GM12865 (cell line): ENCODE measurements around the gene RLN3.
"Not testable (repeated sequence)": the region's sequence is repeated elsewhere in the genome, so short reads cannot be mapped to it uniquely, and the experiment has no call there.

Experiments used
- DNase-seq: peaks from one replicate; pipeline ENCODE4 v3.0.0; 2010; ENCODE audit warnings: low read depth
- H3K4me3 ChIP-seq: 2 replicates; pipeline ENCODE4 v1.5.1; 2011; ENCODE audit warnings: mild to moderate bottlenecking, low read depth, low read length, control low read depth
- CTCF ChIP-seq: IDR thresholded peaks from 2 replicates; pipeline ENCODE4 v1.5.1; 2011; ENCODE audit warnings: low read length, control low read depth, low read depth, inconsistent platforms; ENCODE audit not compliant: insufficient read depth; ENCODE audit errors: missing control alignments

RLN3 gene

GRCh38 chr19:14050512-14050911, 22.6 kb downstream of the RLN3 start:
- TF ChIP-seq CTCF = no peak
- H3K4me3 ChIP-seq = no peak overlapping the region
- DNase-seq = no peak

GRCh38 chr19:14050961-14051360, 23.0 kb downstream of the RLN3 start:
- DNase-seq, H3K4me3 ChIP-seq: not testable (repeated sequence)

- no peak for DNase-seq
- TF ChIP-seq CTCF = no peak
- H3K4me3 ChIP-seq = no peak overlapping the region
Measured at GRCh38 chr19:14051980-14052379, 24.0 kb downstream of the RLN3 start.

- no peak overlapping the region for H3K4me3 ChIP-seq
- DNase-seq = no peak
- no peak for TF ChIP-seq CTCF
Measured at GRCh38 chr19:14052470-14052869, 24.5 kb downstream of the RLN3 start.

GRCh38 chr19:14053032-14053431, 25.1 kb downstream of the RLN3 start:
- no peak for TF ChIP-seq CTCF
- no peak overlapping the region for H3K4me3 ChIP-seq
- DNase-seq = no peak

GRCh38 chr19:14053500-14053899, 25.6 kb downstream of the RLN3 start:
- no peak overlapping the region for H3K4me3 ChIP-seq
- TF ChIP-seq CTCF = no peak
- DNase-seq = no peak

- TF ChIP-seq CTCF = no peak
- DNase-seq = no peak
- no peak overlapping the region for H3K4me3 ChIP-seq
Measured at GRCh38 chr19:14054099-14054498, 26.2 kb downstream of the RLN3 start.

GRCh38 chr19:14054721-14055120, 26.8 kb downstream of the RLN3 start:
- H3K4me3 ChIP-seq = no peak overlapping the region
- DNase-seq = no peak
- TF ChIP-seq CTCF = no peak
